ENCODE measurements around the gene IL17RE. TPM values are rescaled to one million over a fixed set of nuclear protein-coding genes. Genes with fewer than 3 reads are reported as not detected.
"Not testable (repeated sequence)": the region's sequence is repeated elsewhere in the genome, so short reads cannot be mapped to it uniquely, and the experiment has no call there.

IL17RE gene
- total RNA-seq, 2 experiments from 2014 or later, result 1.5 to 2.7 TPM

GRCh38 chr3:9899289-9899791 lies 3.3 kb upstream of the IL17RE start:
- peaks cover 6% of the 10 kb centered on the region for H3K36me3 Mint-ChIP-seq (ENCODE audit: low read depth)
- no peak overlapping the region for H3K27ac Mint-ChIP-seq
- POLR2A ChIA-PET, result no interaction called here
- H3K27me3 Mint-ChIP-seq, result no peaks in the 10 kb centered on the region
- DNase-seq, result no peak
- CTCF ChIA-PET, result interaction anchor here (1.0 kb wide), 1 partner anchor 522 kb away, joined by 3 read pairs; no protein-coding TSS in a partner anchor
- H3K4me1 Mint-ChIP-seq, result peaks cover 39% of the 10 kb centered on the region
- H3K4me3 Mint-ChIP-seq, result no peak overlapping the region
- H3K9me3 Mint-ChIP-seq, result no peaks in the 10 kb centered on the region

- POLR2A ChIA-PET; H3K4me3 Mint-ChIP-seq; H3K27me3 Mint-ChIP-seq; DNase-seq; H3K9me3 Mint-ChIP-seq; H3K36me3 Mint-ChIP-seq (ENCODE audit: low read depth): not testable (repeated sequence)
- CTCF ChIA-PET, result interaction anchor here (0.6 to 2.9 kb wide), 2 partner anchors 31 to 76 kb away, joined by 4 to 10 read pairs; no protein-coding TSS in a partner anchor
- peaks cover 32% of the 10 kb centered on the region for H3K4me1 Mint-ChIP-seq
- H3K27ac Mint-ChIP-seq, result peak overlapping the region; percentile 11
These were observed 1.7 kb upstream of the IL17RE start for GRCh38 chr3:9900965-9901415.

- Mint-ChIP-seq H3K9me3 (no peaks in the 10 kb centered on the region), H3K27me3 (no peaks in the 10 kb centered on the region), H3K36me3 (ENCODE audit: low read depth) (no peaks in the 10 kb centered on the region), H3K4me1 (peaks cover 31% of the 10 kb centered on the region), H3K27ac (peak overlapping the region; percentile 66), H3K4me3 (peak overlapping the region; percentile 22)
- ChIA-PET POLR2A (interaction anchor here (0.8 kb wide), 1 partner anchor 22 kb away, joined by 3 read pairs; no protein-coding TSS in a partner anchor), CTCF (interaction anchor here (0.6 to 2.9 kb wide), 7 partner anchors 9 to 113 kb away, joined by 3 to 13 read pairs (median 3); no protein-coding TSS in a partner anchor)
- DNase-seq, result peak; percentile 46
These were observed 681 bp upstream of the IL17RE start for GRCh38 chr3:9901967-9902366.

- DNase-seq, result no peak
- Mint-ChIP-seq H3K4me3 (no peak overlapping the region), H3K36me3 (ENCODE audit: low read depth) (no peaks in the 10 kb centered on the region), H3K27ac (no peak overlapping the region), H3K4me1 (peaks cover 31% of the 10 kb centered on the region), H3K9me3 (no peaks in the 10 kb centered on the region), H3K27me3 (no peaks in the 10 kb centered on the region)
- ChIA-PET CTCF (interaction anchor here (0.8 to 2.9 kb wide), 5 partner anchors 8 to 111 kb away, joined by 3 to 13 read pairs (median 5); partner anchors contain the start of gene IL17RC), POLR2A (no interaction called here)
These were observed 583 bp downstream of the IL17RE start for GRCh38 chr3:9903238-9903624.

- ChIA-PET CTCF (interaction anchor here (1.3 to 2.7 kb wide), 2 partner anchors 7 to 29 kb away, joined by 5 to 13 read pairs; no protein-coding TSS in a partner anchor), POLR2A (no interaction called here)
- Mint-ChIP-seq H3K4me1 (peaks cover 31% of the 10 kb centered on the region), H3K9me3 (no peaks in the 10 kb centered on the region), H3K36me3 (ENCODE audit: low read depth) (no peaks in the 10 kb centered on the region), H3K27me3 (no peaks in the 10 kb centered on the region), H3K4me3 (no peak overlapping the region), H3K27ac (no peak overlapping the region)
- no peak for DNase-seq
These were observed 1.3 kb downstream of the IL17RE start for GRCh38 chr3:9903904-9904303.

GRCh38 chr3:9906480-9906879 lies 3.8 kb downstream of the IL17RE start:
- no peak for DNase-seq
- Mint-ChIP-seq H3K9me3 (no peaks in the 10 kb centered on the region), H3K27me3 (no peaks in the 10 kb centered on the region), H3K4me1 (peaks cover 27% of the 10 kb centered on the region), H3K27ac (no peak overlapping the region), H3K36me3 (ENCODE audit: low read depth) (no peaks in the 10 kb centered on the region), H3K4me3 (no peak overlapping the region)
- ChIA-PET CTCF (interaction anchor here (1.2 to 1.4 kb wide), 2 partner anchors 22 to 298 kb away, joined by 3 read pairs; no protein-coding TSS in a partner anchor), POLR2A (no interaction called here)

- Mint-ChIP-seq H3K4me3 (no peak overlapping the region), H3K4me1 (peaks cover 15% of the 10 kb centered on the region), H3K27me3 (peaks cover 3% of the 10 kb centered on the region), H3K9me3 (no peaks in the 10 kb centered on the region), H3K27ac (no peak overlapping the region), H3K36me3 (ENCODE audit: low read depth) (no peaks in the 10 kb centered on the region)
- CTCF ChIA-PET, result interaction anchor here (1.4 kb wide), 2 partner anchors 24 to 115 kb away, joined by 3 read pairs; partner anchors contain the start of gene ARPC4
- DNase-seq, result no peak
- POLR2A ChIA-PET, result no interaction called here
These were observed 5.6 kb downstream of the IL17RE start for GRCh38 chr3:9908286-9908685.

GRCh38 chr3:9909221-9910013 lies 6.8 kb downstream of the IL17RE start:
- no peak overlapping the region for H3K4me3 Mint-ChIP-seq
- peaks cover 9% of the 10 kb centered on the region for H3K4me1 Mint-ChIP-seq
- POLR2A ChIA-PET, result interaction anchor here (0.5 kb wide), 1 partner anchor 18 kb away, joined by 13 read pairs; no protein-coding TSS in a partner anchor
- no peaks in the 10 kb centered on the region for H3K36me3 Mint-ChIP-seq (ENCODE audit: low read depth)
- H3K27me3 Mint-ChIP-seq, result peaks cover 3% of the 10 kb centered on the region
- DNase-seq, result no peak
- no peak overlapping the region for H3K27ac Mint-ChIP-seq
- no peaks in the 10 kb centered on the region for H3K9me3 Mint-ChIP-seq
- CTCF ChIA-PET, result interaction anchor here (1.4 to 3.5 kb wide), 2 partner anchors 7 to 117 kb away, joined by 3 to 13 read pairs; partner anchors contain the start of genes ARPC4 and IL17RE

GRCh38 chr3:9911863-9912262 lies 9.2 kb downstream of the IL17RE start:
- no peaks in the 10 kb centered on the region for H3K9me3 Mint-ChIP-seq
- no peak overlapping the region for H3K4me3 Mint-ChIP-seq
- ChIA-PET POLR2A (no interaction called here), CTCF (interaction anchor here (0.6 to 3.5 kb wide), 5 partner anchors 9 to 23 kb away, joined by 3 to 13 read pairs (median 3); partner anchors contain the start of gene IL17RE)
- no peak for DNase-seq
- no peaks in the 10 kb centered on the region for H3K36me3 Mint-ChIP-seq (ENCODE audit: low read depth)
- peaks cover 6% of the 10 kb centered on the region for H3K27me3 Mint-ChIP-seq
- H3K4me1 Mint-ChIP-seq, result peaks cover 19% of the 10 kb centered on the region
- no peak overlapping the region for H3K27ac Mint-ChIP-seq

- H3K4me3 Mint-ChIP-seq, result no peak overlapping the region
- peaks cover 6% of the 10 kb centered on the region for H3K27me3 Mint-ChIP-seq
- no peaks in the 10 kb centered on the region for H3K9me3 Mint-ChIP-seq
- ChIA-PET CTCF (interaction anchor here (0.6 to 3.5 kb wide), 7 partner anchors 10 to 110 kb away, joined by 3 to 21 read pairs (median 3); partner anchors contain the start of gene IL17RE), POLR2A (no interaction called here)
- H3K4me1 Mint-ChIP-seq, result peaks cover 19% of the 10 kb centered on the region
- DNase-seq, result no peak
- no peaks in the 10 kb centered on the region for H3K36me3 Mint-ChIP-seq (ENCODE audit: low read depth)
- H3K27ac Mint-ChIP-seq, result no peak overlapping the region
These were observed 9.8 kb downstream of the IL17RE start for GRCh38 chr3:9912294-9912935.

- Mint-ChIP-seq H3K27me3 (peaks cover 6% of the 10 kb centered on the region), H3K9me3 (no peaks in the 10 kb centered on the region), H3K4me3 (no peak overlapping the region), H3K4me1 (peaks cover 19% of the 10 kb centered on the region), H3K27ac (no peak overlapping the region), H3K36me3 (ENCODE audit: low read depth) (no peaks in the 10 kb centered on the region)
- no peak for DNase-seq
- ChIA-PET POLR2A (no interaction called here), CTCF (interaction anchor here (1.3 to 3.7 kb wide), 3 partner anchors 12 to 33 kb away, joined by 3 to 21 read pairs (median 20); no protein-coding TSS in a partner anchor)
These were observed 11.0 kb downstream of the IL17RE start for GRCh38 chr3:9913601-9914000.

GRCh38 chr3:9914011-9914410 lies 11.4 kb downstream of the IL17RE start:
- Mint-ChIP-seq H3K4me1 (peaks cover 19% of the 10 kb centered on the region), H3K27me3 (peaks cover 6% of the 10 kb centered on the region), H3K9me3 (no peaks in the 10 kb centered on the region), H3K27ac (no peak overlapping the region), H3K36me3 (ENCODE audit: low read depth) (no peaks in the 10 kb centered on the region), H3K4me3 (no peak overlapping the region)
- POLR2A ChIA-PET, result no interaction called here
- no peak for DNase-seq
- CTCF ChIA-PET, result interaction anchor here (1.3 to 3.7 kb wide), 3 partner anchors 12 to 33 kb away, joined by 3 to 21 read pairs (median 20); no protein-coding TSS in a partner anchor

All from activated CD4-positive, alpha-beta T cell treated with anti-CD3 and anti-CD28 coated beads, Interleukin-2, amount 10 ng/mL, durations not matched to agents 7 days and 5 days (primary cell).